H9 (cell line): Measurements from ENCODE around the gene ITPK1. TPM values are rescaled to one million over a fixed set of nuclear protein-coding genes. Genes with fewer than 3 reads are reported as not detected.

Experiments used
- DNase-seq: peaks from one replicate; pipeline ENCODE4 v3.0.0-alpha.2; 2017
- H2AFZ ChIP-seq: one replicate; pipeline ENCODE4 v1.6.1; 2013; ENCODE audit warnings: mild to moderate bottlenecking, low read length, control low read depth, moderate library complexity
- H2AK5ac ChIP-seq: 2 replicates; pipeline ENCODE4 v1.6.1; 2013; ENCODE audit warnings: low read length, control low read depth, mixed read lengths; ENCODE audit not compliant: insufficient read length
- H2BK120ac ChIP-seq: one replicate; pipeline ENCODE4 v1.6.1; 2013; ENCODE audit warnings: low read depth, mild to moderate bottlenecking, low read length, control low read depth, inconsistent platforms; ENCODE audit not compliant: poor library complexity, severe bottlenecking
- H2BK12ac ChIP-seq: 2 replicates; pipeline ENCODE4 v1.6.1; 2013; ENCODE audit warnings: low read length, control low read depth, mixed read lengths, low read depth; ENCODE audit not compliant: insufficient read length
- H2BK15ac ChIP-seq: 2 replicates; pipeline ENCODE4 v1.6.1; 2013; ENCODE audit warnings: low read depth, low read length, control low read depth
- H2BK20ac ChIP-seq: one replicate; pipeline ENCODE4 v1.6.1; 2013; ENCODE audit warnings: low read depth, mild to moderate bottlenecking, low read length, control low read depth, inconsistent platforms; ENCODE audit not compliant: poor library complexity, severe bottlenecking
- H2BK5ac ChIP-seq: 2 replicates; pipeline ENCODE4 v1.6.1; 2013; ENCODE audit warnings: low read length, control low read depth, mixed read lengths; ENCODE audit not compliant: insufficient read length
- H3K14ac ChIP-seq: 2 replicates; pipeline ENCODE4 v1.6.1; 2013; ENCODE audit warnings: low read length, control low read depth; ENCODE audit not compliant: insufficient read depth
- H3K18ac ChIP-seq: 2 replicates; pipeline ENCODE4 v1.6.1; 2013; ENCODE audit warnings: low read depth, mild to moderate bottlenecking, mixed read lengths, low read length, control low read depth; ENCODE audit not compliant: insufficient read length
- H3K23ac ChIP-seq: 2 replicates; pipeline ENCODE4 v1.6.1; 2013; ENCODE audit warnings: low read length, control low read depth, mixed read lengths, low read depth; ENCODE audit not compliant: insufficient read length
- H3K23me2 ChIP-seq: 2 replicates; pipeline ENCODE4 v1.6.1; 2013; ENCODE audit warnings: low read depth, mild to moderate bottlenecking, mixed read lengths, low read length, control low read depth; ENCODE audit not compliant: insufficient read length, poor library complexity, severe bottlenecking
- H3K27ac ChIP-seq: 2 replicates; pipeline ENCODE4 v1.5.1; 2013; ENCODE audit warnings: low read length, control low read depth, mixed read lengths, low read depth; ENCODE audit not compliant: insufficient read length
- H3K27me3 ChIP-seq: 2 replicates; pipeline ENCODE4 v1.6.1; 2013; ENCODE audit warnings: low read length, control low read depth, inconsistent platforms; ENCODE audit not compliant: insufficient read depth
- H3K4ac ChIP-seq: 2 replicates; pipeline ENCODE4 v1.6.1; 2013; ENCODE audit warnings: low read depth, mild to moderate bottlenecking, control low read depth, inconsistent platforms, low read length, moderate library complexity
- H3K4me1 ChIP-seq: 2 replicates; pipeline ENCODE4 v1.6.1; 2013; ENCODE audit warnings: low read length, control low read depth, inconsistent platforms; ENCODE audit not compliant: insufficient read depth
- H3K4me2 ChIP-seq: 2 replicates; pipeline ENCODE4 v1.6.1; 2013; ENCODE audit warnings: low read length, control low read depth, mixed read lengths; ENCODE audit not compliant: insufficient read length, insufficient read depth
- H3K56ac ChIP-seq: 2 replicates; pipeline ENCODE4 v1.6.1; 2013; ENCODE audit warnings: low read depth, mild to moderate bottlenecking, mixed read lengths, low read length, control low read depth; ENCODE audit not compliant: insufficient read length
- H3K79me1 ChIP-seq: 2 replicates; pipeline ENCODE4 v1.6.1; 2013; ENCODE audit warnings: low read depth, mild to moderate bottlenecking, moderate library complexity, low read length, control low read depth, inconsistent platforms; ENCODE audit not compliant: insufficient read depth, poor library complexity, severe bottlenecking
- H3K79me2 ChIP-seq: 2 replicates; pipeline ENCODE4 v1.6.1; 2013; ENCODE audit warnings: low read length, control low read depth, inconsistent platforms; ENCODE audit not compliant: insufficient read depth
- H3K9ac ChIP-seq: 2 replicates; pipeline ENCODE4 v1.6.1; 2013; ENCODE audit warnings: low read length, control low read depth, mixed read lengths; ENCODE audit not compliant: insufficient read length; ENCODE audit errors: extremely low read depth
- H3K9me3 ChIP-seq: one replicate; pipeline ENCODE4 v1.6.1; 2013; ENCODE audit warnings: low read depth, low read length, inconsistent platforms; ENCODE audit not compliant: control insufficient read depth
- H3T11ph ChIP-seq: one replicate; pipeline ENCODE4 v1.6.1; 2013; ENCODE audit warnings: mild to moderate bottlenecking, low read length, control low read depth, inconsistent platforms
- H4K20me1 ChIP-seq: one replicate; pipeline ENCODE4 v1.6.1; 2013; ENCODE audit not compliant: control insufficient read depth, insufficient read length, insufficient read depth
- H4K5ac ChIP-seq: 2 replicates; pipeline ENCODE4 v1.6.1; 2013; ENCODE audit warnings: low read depth, mild to moderate bottlenecking, mixed read lengths, low read length, control low read depth; ENCODE audit not compliant: insufficient read length
- H4K8ac ChIP-seq: replicated peaks from 2 replicates; pipeline ENCODE4 v1.6.1; 2013; ENCODE audit warnings: low read length, control low read depth, mixed read lengths, low read depth; ENCODE audit not compliant: insufficient read length
- H4K91ac ChIP-seq: 2 replicates; pipeline ENCODE4 v1.6.1; 2013; ENCODE audit warnings: low read depth, mild to moderate bottlenecking, moderate library complexity, mixed read lengths, low read length, control low read depth; ENCODE audit not compliant: insufficient read length
- H3K27ac Mint-ChIP-seq, 3 experiments: 2 replicates in 2 of 3; 3 replicates in 1 of 3; pipeline ENCODE4 v1.8.0; 2020 to 2021; ENCODE audit warnings: mixed read lengths in 3 of 3, mild to moderate bottlenecking in 1 of 3, moderate library complexity in 1 of 3
- H3K27me3 Mint-ChIP-seq: 2 replicates; pipeline ENCODE4 v1.8.0; 2021; ENCODE audit warnings: low read depth, mild to moderate bottlenecking, moderate library complexity, mixed read lengths
- H3K36me3 Mint-ChIP-seq, 3 experiments: 2 replicates in 2 of 3; 3 replicates in 1 of 3; pipeline ENCODE4 v1.8.0; 2020 to 2021; ENCODE audit warnings: low read depth in 3 of 3, mixed read lengths in 3 of 3; ENCODE audit not compliant: insufficient read depth in 1 of 3
- H3K4me1 Mint-ChIP-seq, 2 experiments: 2 replicates each; pipeline ENCODE4 v1.8.0; 2020; ENCODE audit warnings: mixed read lengths in 2 of 2
- H3K4me3 Mint-ChIP-seq, 2 experiments: 2 replicates in 1 of 2; 3 replicates in 1 of 2; pipeline ENCODE4 v1.8.0; 2020 to 2021; ENCODE audit warnings: mild to moderate bottlenecking in 2 of 2, mixed read lengths in 2 of 2, moderate library complexity in 1 of 2
- H3K9me3 Mint-ChIP-seq, 2 experiments: 2 replicates in 1 of 2; 3 replicates in 1 of 2; pipeline ENCODE4 v1.8.0; 2020; ENCODE audit warnings: mild to moderate bottlenecking in 2 of 2, mixed read lengths in 2 of 2, moderate library complexity in 1 of 2
- CTCF ChIP-seq: fragments of 200-600 bp; sonication (generic); conservative IDR thresholded peaks from 3 replicates; pipeline ENCODE4 v1.8.0; 2021; ENCODE audit warnings: antibody characterized with exemption, mild to moderate bottlenecking
- WGBS: extraction: QIAGEN DNeasy Blood & Tissue Kit; methylation state at CpG from one replicate; pipeline ENCODE4 v1.1.7; 2013; ENCODE audit warnings: missing lambda C conversion rate, low lambda C conversion rate, mixed read lengths; ENCODE audit not compliant: insufficient read length; ENCODE audit errors: extremely low coverage; 5-methylcytosine and 5-hydroxymethylcytosine counted together
- total RNA-seq: library from RNA; stranded (reverse); gene quantifications from 2 replicates; pipeline ENCODE4 v1.2.1, GENCODE V29; 2021

The ITPK1 gene
- total RNA-seq, 1 experiment from 2014 or later, result 92.7 TPM

- Histone ChIP-seq H3T11ph (no peak overlapping the region), H2AFZ (no peak overlapping the region), H4K20me1 (no peaks in the 10 kb centered on the region), H3K23ac (no peak overlapping the region), H3K18ac (no peak overlapping the region), H3K4ac (no peak overlapping the region), H3K14ac (no peak overlapping the region; the same call in 1 of the 2 replicates), H2BK5ac (no peak overlapping the region), H2BK12ac (no peak overlapping the region), H3K27me3 (no peaks in the 10 kb centered on the region), H3K56ac (no peak overlapping the region), H2BK15ac (no peak overlapping the region), H3K79me2 (peaks cover 2% of the 10 kb centered on the region; the same call in 1 of the 2 replicates), H2BK120ac (no peak overlapping the region), H3K79me1 (no peaks in the 10 kb centered on the region), H3K23me2 (no peaks in the 10 kb centered on the region), H4K8ac (no peak overlapping the region), H4K5ac (no peak overlapping the region), H3K4me1 (peaks cover 5% of the 10 kb centered on the region; the same call in 1 of the 2 replicates), H2AK5ac (no peak overlapping the region), H3K27ac (no peak overlapping the region), H3K9ac (no peak overlapping the region), H2BK20ac (no peak overlapping the region), H4K91ac (no peak overlapping the region), H3K9me3 (no peaks in the 10 kb centered on the region), H3K4me2 (no peak overlapping the region)
- Mint-ChIP-seq H3K4me3 (peak overlapping the region in 1 of 2 experiments; percentile 16; a peak in 1 of 5 replicates), H3K27ac (peak overlapping the region in 1 of 3 experiments; percentile 14; a peak in 1 of 7 replicates), H3K27me3 (no peaks in the 10 kb centered on the region; the same call in 1 of the 2 replicates), H3K4me1 (peaks cover 29 to 52% of the 10 kb centered on the region in 2 experiments), H3K9me3 (no peaks in the 10 kb centered on the region; a peak in 1 of 5 replicates), H3K36me3 (peaks cover 0 to 4% (median 0%) of the 10 kb centered on the region in 3 experiments; a peak in 3 of 7 replicates)
- WGBS, result no CpG with 5 or more reads among the region's 19 CpGs
- no peak for TF ChIP-seq CTCF
- no peak for DNase-seq
Observed at GRCh38 chr14:93027810-93028723, 87.7 kb downstream of the ITPK1 start.
